ENCODE measurements around the gene NPY4R. TPM values are rescaled to one million over a fixed set of nuclear protein-coding genes. Genes with fewer than 3 reads are reported as not detected.
A peak's percentile ranks its signal among the peaks of the same experiment; 100 is the strongest.
"Not testable (repeated sequence)": the region's sequence is repeated elsewhere in the genome, so short reads cannot be mapped to it uniquely, and the experiment has no call there.

NPY4R gene
- total RNA-seq = not detected
- not detected for polyA plus RNA-seq
- long read RNA-seq, donor 1 = 0 reads
- long read RNA-seq, donor 2 = 0 reads
- long read RNA-seq, donor 3 = 0 reads

DNA sequence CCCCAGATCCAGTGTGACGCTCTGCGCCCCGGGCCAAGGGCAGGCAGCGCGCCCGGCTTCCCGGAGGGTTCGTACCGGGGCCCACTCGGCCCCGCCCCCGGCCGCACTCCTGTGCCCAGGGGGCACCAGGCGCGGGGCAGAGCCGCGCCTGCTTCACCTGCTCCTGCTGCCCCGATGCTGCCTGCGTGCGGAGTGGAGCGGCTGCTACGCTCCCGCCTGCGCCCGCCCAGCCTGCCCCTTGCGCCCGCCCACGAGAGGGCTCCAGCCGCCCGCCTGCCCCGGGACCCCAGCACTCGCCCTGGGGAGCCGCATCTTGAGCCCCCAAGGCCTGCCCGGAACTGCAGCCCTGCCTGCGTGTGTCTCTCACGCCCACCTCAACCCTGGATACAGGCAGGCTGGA is at the start of gene NPY4R:
NPY4R (minus strand) TSS at position 194 of the 400 bp plus-strand sequence. CDS start 3,323 bp downstream, outside the sequence.
- H3K4me1 ChIP-seq; H3K27me3 ChIP-seq; H3K36me3 ChIP-seq; intact Hi-C loops (cut with DNase I); ATAC-seq; H3K27ac ChIP-seq; H3K9me3 ChIP-seq; H3K4me3 ChIP-seq: not testable (repeated sequence)
- 0 to 14% (median 3%) methylated on average over 2 to 18 of the region's 36 CpGs for WGBS, 4 donors
- DNase-seq = peak in 1 of 5 donors; percentile 37

- ATAC-seq (no peak), DNase-seq (no peak)
- Histone ChIP-seq H3K27ac (no peak overlapping the region), H3K27me3 (peaks cover 0 to 24% (median 3%) of the 10 kb centered on the region in 9 donors), H3K4me1 (no peaks in the 10 kb centered on the region), H3K9me3 (no peaks in the 10 kb centered on the region), H3K4me3 (no peak overlapping the region), H3K36me3 (no peaks in the 10 kb centered on the region)
- TF ChIP-seq POLR2A (IDR thresholded peaks at IDR 0.05) (no peak), CTCF (IDR thresholded peaks at IDR 0.05) (no peak)
- intact Hi-C loops (cut with DNase I) = no loop called here
Observed at GRCh38 chr10:46515366-46515765, 49.6 kb upstream of the NPY4R start.

DNA sequence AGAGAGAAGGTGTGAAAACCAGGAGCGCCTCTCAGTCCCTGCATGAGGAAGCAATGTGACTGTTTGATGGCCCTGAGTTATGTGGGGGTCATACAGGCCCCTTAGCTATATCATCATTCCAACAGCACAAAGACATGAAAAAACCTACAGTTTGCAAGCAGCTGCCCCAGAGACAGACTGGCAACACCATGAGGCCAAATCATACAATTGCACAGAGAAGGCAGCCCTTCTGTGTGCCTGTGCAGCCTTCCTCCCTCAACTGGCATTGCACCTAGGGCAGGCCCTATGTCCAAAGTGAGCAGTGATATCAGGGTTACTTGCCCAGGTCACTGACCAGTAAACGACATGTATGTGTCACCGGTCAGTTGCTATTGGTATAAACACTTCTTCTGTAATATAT is 49.1 kb upstream of the NPY4R start:
- Histone ChIP-seq H3K4me1 (no peaks in the 10 kb centered on the region), H3K36me3 (no peaks in the 10 kb centered on the region), H3K4me3 (no peak overlapping the region), H3K27me3 (peaks cover 0 to 19% (median 3%) of the 10 kb centered on the region in 9 donors), H3K9me3 (no peaks in the 10 kb centered on the region), H3K27ac (no peak overlapping the region)
- intact Hi-C loops (cut with DNase I) = no loop called here
- WGBS, 4 donors = 79 to 88% (median 82%) methylated on average over 3 of the region's 3 CpGs
- TF ChIP-seq CTCF (IDR thresholded peaks at IDR 0.05) = no peak
- TF ChIP-seq POLR2A (IDR thresholded peaks at IDR 0.05) = no peak
- DNase-seq = peak in 2 of 5 donors; percentile 6
- peak in 1 of 4 donors; percentile 4 for ATAC-seq

- intact Hi-C loops (cut with DNase I) = no loop called here
- no peaks in the 10 kb centered on the region for H3K36me3 ChIP-seq
- ATAC-seq = peak in 1 of 4 donors; percentile 17
- no peak overlapping the region for H3K4me3 ChIP-seq
- H3K4me1 ChIP-seq = no peaks in the 10 kb centered on the region
- H3K9me3 ChIP-seq = no peaks in the 10 kb centered on the region
- WGBS, 4 donors = 71 to 84% (median 77%) methylated on average over 6 of the region's 6 CpGs
- no peak for TF ChIP-seq CTCF (IDR thresholded peaks at IDR 0.05)
- no peak for TF ChIP-seq POLR2A (IDR thresholded peaks at IDR 0.05)
- H3K27me3 ChIP-seq = peaks cover 0 to 19% (median 3%) of the 10 kb centered on the region in 9 donors
- H3K27ac ChIP-seq = no peak overlapping the region
- DNase-seq = peak in 3 of 5 donors; percentile 8 to 57 (median 21)
Observed at GRCh38 chr10:46514431-46514861, 48.7 kb upstream of the NPY4R start.

GRCh38 chr10:46513333-46513732 is 47.6 kb upstream of the NPY4R start:
- WGBS, 4 donors = no CpG with 5 or more reads among the region's 8 CpGs
- H3K27ac ChIP-seq; DNase-seq; H3K36me3 ChIP-seq; H3K9me3 ChIP-seq; H3K4me3 ChIP-seq; intact Hi-C loops (cut with DNase I); H3K4me1 ChIP-seq; ATAC-seq: not testable (repeated sequence)
- H3K27me3 ChIP-seq = peaks cover 0 to 19% (median 3%) of the 10 kb centered on the region in 9 donors

GRCh38 chr10:46512725-46513124 is 47.0 kb upstream of the NPY4R start:
- H3K4me1 ChIP-seq; intact Hi-C loops (cut with DNase I); H3K4me3 ChIP-seq; DNase-seq; ATAC-seq; H3K9me3 ChIP-seq; H3K27ac ChIP-seq; H3K36me3 ChIP-seq: not testable (repeated sequence)
- WGBS, 4 donors = 94 to 98% (median 95%) methylated on average over 3 to 4 of the region's 7 CpGs; no CpG with 5 or more reads in 1 of the 4 donors
- H3K27me3 ChIP-seq = peaks cover 0 to 17% (median 3%) of the 10 kb centered on the region in 9 donors

- H3K9me3 ChIP-seq; intact Hi-C loops (cut with DNase I); H3K4me1 ChIP-seq; DNase-seq; H3K4me3 ChIP-seq; H3K36me3 ChIP-seq; ATAC-seq; H3K27ac ChIP-seq: not testable (repeated sequence)
- peaks cover 0 to 17% (median 3%) of the 10 kb centered on the region in 9 donors for H3K27me3 ChIP-seq
- no CpG with 5 or more reads among the region's 5 CpGs for WGBS, 4 donors
Observed at GRCh38 chr10:46512002-46512401, 46.2 kb upstream of the NPY4R start.

- H3K36me3 ChIP-seq; H3K27me3 ChIP-seq; DNase-seq; H3K9me3 ChIP-seq; ATAC-seq; H3K4me1 ChIP-seq; H3K27ac ChIP-seq; H3K4me3 ChIP-seq; intact Hi-C loops (cut with DNase I): not testable (repeated sequence)
- WGBS, 4 donors = no CpG with 5 or more reads among the region's 3 CpGs
Observed at GRCh38 chr10:46499990-46500389, 34.2 kb upstream of the NPY4R start.
